Activated naive CD4-positive, alpha-beta T cell (primary cell): ENCODE results near the gene PDE6G.
A peak's percentile ranks its signal among the peaks of the same experiment; 100 is the strongest.

Experiments used
- DNase-seq, 4 experiments: peaks; one replicate each; lab custom pipeline; 2025; lab: John Stamatoyannopoulos, UW

Gene PDE6G

DNA sequence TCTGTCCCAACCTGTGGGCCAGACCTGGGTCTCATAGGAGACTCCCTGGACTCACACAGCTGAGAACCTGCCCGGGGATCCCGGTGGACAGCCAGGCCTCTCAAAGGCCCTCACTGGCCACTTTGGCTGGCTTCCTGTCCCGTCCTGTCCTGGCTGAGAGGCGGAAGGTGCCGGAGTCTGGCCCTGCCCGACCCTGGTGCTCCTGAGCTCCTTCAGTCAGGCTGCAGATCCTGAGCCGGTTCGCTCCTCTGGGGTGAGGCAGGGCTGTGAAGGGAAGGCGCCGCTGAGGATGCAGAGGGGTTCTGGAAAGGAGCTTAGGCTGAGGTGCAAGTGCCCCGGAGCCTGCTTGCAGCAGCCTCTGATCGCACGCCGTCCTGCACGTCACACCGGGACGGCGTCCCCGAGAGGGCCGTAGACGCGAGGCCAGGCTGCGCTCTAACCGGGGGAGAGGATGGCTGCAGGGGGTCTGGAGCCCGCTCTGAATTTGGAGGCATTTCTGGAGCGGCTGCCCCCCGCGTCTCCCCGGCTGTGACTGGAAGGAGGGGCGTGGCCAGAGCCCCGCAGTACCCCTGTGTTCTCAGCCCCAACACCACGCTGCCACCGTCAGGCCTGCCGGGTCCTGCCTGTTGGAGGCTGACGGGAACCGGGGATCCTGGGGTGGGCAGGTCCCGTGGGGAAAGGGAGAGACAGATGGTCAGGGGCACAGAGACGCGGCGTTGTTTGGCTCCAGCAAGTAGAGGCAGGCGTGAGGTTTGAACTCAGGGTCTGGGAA, 31.6 kb upstream of the PDE6G start:
- DNase-seq = no peak

DNA sequence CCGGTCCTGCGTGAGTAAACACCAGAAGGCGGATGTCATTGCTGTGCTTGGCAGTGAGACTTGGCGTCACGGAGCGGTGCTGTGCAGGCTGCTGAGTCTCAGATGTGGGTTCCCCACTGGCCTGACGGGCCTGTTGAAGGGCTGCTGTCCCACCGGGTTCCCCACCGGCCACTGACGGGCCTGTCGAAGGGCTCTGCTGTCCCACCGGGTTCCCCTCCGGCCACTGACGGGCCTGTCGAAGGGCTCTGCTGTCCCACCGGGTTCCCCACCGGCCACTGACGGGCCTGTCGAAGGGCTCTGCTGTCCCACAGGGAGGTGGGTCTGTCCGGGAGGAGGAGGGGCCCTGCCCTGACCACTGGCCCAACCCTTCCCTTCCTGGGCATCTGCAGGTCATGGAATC, 30.3 kb upstream of the PDE6G start:
- DNase-seq = no peak

DNA sequence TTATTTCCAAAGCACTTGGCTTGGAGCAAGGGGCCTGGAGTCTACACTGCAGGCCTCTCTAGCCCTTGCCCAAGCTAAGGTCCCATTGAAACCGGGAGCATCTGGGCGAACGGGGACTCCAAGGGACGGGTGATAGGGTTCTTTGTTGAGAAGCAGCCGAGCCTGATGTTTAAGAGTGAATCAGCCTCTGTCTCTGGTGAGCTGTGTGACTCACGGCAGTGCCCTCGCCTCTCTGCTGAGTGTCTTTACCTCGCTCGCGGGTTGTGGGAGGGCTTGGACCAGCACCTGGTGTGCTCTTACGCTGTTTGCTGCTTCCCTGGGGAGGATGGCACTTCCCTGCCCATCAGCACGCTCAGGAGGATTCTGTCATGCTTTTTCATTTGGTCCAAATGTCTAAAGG, 28.8 kb upstream of the PDE6G start:
- no peak for DNase-seq

DNA sequence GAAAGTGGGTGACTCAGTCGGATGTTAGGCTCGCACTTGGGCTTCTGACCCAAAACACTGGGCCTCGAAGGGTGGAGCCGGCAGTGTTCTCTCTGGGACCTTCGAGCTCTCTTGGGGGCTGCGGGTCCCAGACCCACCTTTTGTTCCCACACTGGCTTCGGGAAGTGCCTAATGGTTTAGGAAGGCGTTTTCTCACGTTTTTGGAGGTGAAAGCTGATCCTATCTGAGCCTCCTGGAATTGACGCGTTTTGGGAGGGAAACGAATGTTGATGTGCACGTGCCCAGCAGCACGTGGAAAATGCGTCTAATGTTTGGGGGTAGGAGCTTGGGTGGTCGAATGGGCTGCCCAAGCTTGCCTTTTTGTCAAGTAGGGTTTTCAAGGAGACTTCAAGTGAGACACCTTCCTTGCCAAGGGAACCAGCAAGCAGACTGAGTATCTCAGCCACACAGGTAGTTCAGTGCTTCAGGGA, 28.1 kb upstream of the PDE6G start:
- no peak for DNase-seq

DNA sequence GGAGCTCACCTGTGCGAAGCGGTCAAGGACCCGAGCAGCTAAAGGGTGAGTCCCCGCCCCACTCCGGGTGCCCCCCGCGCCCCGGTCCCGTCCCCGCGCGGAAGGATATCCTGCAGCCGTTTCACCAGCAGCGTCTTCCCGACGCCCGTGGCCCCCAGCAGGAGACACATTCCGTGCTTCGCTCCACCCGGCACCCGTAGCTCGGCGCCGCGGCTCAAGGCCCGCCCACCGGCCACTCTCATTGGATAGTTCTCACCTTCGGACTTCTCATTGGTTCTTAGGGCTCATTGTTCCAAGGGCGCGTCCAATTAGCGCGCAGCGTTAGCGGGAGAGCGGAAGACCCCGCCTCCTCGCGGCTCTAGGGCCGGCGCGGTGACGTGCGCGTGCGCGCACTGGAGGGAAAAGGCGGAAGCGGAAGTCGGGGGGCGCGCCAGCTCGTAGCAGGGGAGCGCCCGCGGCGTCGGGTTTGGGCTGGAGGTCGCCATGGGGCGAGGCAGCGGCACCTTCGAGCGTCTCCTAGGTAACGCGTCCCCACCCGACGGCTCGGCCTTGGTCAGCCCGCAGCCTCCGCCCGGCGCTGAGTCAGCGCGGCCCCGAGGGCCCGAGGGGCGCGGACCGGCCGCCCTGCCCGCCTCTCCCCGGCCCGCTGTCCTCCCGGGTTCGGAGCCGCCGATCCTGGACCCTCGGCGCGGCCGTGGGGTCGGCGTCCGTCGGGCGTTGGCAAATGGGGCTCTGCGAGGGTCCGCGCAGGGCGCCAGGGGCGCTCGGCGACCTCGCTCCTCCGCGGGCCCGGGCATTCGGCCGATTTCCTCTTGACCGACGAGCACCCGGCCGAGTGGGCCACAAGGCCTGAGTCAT, 27.5 kb upstream of the PDE6G start, which contains the start of the genes ARL16 and HGS:
Gene ARL16 (minus strand): TSS at position 214 of the 858 bp plus-strand sequence. CDS start 44 bp downstream, at position 170.
Gene HGS (plus strand): TSS at position 428 of the 858 bp plus-strand sequence. CDS start 56 bp downstream, at position 484.
- DNase-seq = peak; percentile 93 to 97 (median 94)

DNA sequence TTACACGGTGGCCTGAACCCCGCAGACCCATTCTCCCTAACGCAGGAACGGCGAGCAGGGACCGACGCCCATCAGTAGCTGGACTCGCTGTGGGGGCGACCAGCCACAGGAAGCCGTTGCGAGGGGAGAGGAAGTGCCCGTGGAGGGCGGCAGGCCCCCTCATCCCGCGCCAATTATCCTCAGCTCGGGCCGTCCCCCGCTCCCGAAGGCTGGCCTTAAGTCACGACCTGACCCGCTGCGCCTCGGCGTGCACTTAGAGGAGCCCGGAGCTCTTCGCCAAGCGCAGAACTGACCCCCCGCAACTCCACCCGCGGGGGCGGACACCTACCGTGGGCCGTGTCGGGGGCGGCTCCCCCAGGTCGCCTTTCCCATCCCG, 26.9 kb upstream of the PDE6G start:
- DNase-seq = no peak

DNA sequence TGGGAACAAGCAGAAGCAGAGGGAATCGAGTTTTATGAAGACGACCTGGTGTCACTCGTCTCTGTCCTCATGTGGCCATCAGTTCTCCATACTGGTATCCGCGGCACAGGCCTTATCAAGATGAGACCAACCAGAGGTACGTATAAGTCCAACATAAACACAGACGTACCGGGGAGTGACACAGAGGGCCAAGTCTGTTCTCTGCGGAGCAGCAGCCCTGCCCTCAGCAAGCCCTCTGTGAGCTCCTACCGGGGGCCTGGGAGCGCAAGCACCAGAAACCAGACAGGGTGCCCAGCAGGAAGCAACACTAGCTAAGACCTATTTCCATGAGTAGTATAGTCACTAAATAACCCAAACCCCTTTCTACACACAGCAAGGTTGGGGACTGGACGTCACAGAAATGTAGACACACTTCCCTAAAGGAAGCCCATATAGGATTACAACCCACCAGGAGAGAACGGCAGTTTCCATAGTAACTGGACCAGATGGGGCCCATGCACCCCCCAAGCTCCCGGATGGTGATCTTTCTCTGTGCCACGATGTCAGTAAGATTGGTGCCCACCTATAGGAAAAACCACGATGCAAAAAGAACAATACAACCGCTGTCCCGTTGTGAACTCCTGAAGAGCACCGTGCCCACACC, 26.3 kb upstream of the PDE6G start:
- DNase-seq = no peak

DNA sequence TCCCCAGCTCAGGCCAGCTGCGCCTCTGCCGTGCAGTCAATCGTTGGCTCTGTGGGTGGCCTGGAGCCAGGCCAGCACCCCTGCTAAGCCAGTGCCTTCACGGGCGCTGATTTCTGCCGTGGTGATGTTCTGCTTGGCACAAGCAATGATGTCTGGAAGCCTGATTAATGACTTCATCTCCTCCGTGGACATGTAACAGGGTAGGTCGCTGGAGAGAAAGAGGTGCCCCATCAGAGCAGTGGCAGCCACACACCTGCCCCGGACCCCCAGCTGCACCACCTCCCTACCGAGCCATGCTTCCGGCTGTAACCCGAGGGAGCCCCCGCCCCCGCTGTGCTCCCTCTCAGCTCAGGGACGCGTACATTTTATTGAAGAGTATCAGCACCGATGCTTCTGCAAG, 25.3 kb upstream of the PDE6G start:
- no peak for DNase-seq

DNA sequence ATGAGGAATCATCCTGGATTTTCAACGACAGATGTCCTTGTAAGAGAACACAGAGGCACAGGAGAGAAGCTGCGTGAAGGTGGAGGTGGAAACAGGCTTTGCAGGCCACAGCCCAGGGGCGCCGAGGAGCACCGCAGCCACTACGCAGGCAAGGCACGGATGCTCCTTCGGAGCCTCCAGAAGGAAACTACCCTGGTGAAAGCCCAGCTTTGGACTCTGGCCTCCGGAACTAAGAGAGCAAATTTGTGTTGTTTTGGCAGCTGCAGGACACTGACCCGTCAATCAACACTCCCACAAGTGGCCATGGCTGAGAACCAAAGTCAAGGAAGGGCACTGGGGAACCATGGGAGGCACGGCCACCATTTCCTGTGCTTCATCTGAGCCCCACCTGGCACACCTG, 23.8 kb upstream of the PDE6G start:
- DNase-seq = no peak

DNA sequence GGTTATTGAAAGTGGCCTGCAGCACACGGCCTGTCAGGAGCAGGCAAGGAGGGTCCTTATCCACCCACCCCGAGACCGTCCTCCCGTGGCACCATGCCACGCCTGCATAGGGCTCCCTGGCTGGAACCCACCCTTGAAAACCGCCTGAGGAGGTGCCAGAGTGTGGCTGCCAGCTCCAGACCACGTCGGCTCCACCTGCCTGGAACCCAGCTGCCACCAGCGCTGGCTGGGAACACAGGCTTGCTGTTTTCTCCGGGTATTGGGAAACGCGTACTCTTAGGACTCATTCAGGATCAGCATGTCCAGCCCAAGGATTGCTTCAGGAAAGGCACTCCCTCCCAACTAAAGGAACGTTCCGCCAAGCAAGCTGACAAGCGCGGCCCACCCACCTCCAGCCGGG, 20.6 kb upstream of the PDE6G start:
- DNase-seq = no peak

DNA sequence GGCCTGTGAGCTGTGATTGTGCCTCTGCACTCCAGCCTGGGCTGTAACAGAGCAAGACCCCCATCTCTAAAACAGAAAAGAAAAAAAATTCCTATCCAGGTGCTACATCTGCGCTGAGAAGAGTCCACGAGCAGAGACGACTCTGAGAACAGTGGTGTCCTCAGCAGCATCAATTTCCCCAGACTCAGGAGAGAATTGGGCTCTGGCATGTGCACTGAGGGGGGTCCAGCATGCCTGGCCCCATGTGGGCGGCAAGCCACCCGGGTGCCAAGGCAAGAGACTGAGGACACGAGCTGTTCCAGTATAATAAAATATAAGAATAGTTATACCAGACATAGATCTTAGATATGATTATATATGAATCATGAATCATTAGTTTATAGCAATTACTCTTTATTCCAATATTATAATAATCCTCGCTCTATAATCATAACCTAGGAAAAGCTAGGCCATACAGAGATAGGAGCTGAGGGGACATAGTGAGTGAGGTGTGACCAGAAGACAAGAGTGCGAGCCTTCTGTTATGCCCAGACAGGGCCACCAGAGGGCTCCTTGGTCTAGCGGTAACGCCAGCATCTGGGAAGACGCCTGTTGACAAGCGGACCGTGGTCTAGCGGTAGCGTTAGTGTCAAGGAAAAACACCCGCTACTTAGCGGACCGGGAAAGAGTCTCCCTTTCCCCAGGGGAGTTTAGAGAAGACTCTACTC, 19.3 kb upstream of the PDE6G start:
- peak in 1 of 4 experiments; percentile 16 for DNase-seq

DNA sequence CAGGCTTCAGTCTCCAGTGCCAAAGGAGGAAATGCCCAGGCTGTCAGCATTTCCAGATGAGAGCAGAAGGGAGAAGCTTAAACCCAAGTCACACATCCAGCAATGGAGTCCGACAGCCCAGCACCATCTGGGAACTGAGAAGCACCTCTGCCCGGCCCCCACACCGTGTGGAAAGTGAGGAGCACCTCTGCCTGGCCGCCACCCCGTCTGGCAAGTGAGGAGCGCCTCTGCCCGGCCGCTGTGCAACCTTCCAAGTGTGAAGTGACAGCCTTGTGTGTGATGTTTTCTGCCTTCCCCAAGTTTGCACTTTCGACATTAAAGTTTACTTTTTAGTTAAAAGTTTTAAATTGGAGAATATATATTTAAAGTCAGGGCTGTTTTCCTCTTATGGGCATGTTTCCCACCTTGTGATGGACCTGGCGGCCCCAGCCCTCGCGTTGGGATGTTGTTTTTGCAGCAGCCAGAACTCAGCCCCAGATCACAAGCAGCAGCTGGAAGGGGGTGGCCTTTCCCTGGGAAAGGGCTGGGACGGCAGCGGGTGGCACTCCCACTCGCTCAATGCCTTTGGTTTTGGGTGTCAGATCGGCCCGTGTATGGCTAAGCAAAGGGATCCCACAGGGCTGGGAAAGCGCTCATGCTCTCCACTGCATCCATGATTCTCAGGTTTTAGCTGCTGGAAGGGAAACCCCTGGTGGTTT, 17.4 kb upstream of the PDE6G start:
- DNase-seq = no peak

DNA sequence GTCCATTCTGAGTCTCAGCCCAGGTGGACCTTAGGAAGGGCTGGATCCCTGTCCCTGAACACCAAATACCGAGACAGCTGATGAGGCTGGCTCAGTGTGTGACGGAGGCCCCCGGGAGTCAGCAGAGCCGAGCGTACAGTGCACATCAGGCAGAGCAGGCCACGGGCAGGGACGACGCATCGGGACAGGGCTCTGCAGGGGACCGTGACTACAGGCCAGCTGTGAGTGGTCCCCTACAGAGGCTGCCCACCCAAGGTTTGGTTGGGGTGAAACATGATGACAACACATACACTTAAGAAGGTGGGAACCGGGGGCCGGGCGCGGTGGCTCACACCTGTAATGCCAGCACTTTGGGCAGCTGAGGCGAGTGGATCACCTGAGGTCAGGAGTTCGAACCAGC, 16.6 kb upstream of the PDE6G start:
- no peak for DNase-seq

DNA sequence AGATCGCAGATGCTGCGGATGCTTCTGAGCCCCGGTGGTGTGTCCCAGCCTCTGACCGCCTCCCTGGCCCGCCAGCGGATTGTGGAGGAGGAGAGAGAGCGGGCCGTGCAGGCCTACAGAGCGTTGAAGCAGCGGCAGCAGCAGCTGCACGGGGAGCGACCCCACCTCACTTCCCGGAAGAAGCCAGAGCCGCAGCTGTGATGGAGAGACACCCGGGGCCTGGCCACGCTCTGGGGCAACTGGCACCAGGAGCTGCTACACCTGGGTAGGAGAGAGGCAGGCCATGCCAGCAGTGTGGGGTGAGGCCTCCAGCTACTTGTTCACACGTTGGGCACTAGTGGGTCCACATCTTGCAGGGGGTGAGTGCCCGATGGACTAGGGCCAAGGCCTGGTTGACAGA, 16.2 kb upstream of the PDE6G start:
- DNase-seq = no peak

DNA sequence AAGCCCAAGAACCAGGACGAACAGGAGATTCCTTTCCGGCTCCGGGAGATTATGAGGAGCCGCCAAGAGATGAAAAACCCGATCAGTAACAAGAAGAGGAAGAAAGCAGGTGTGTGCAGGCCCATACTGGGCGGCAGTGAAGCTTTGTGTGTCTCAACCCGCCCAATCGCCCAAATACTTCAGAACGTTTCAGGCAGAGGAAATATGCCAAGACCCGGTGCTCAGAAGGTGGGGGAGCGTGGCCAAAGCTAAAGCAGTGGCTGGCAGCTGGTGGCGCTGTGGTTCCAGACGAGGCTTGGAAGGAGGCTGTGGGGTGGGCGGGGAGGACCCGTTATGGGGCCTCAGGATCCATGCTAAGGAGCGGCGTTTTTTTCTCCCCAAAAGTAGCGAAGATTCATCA, 11.4 kb upstream of the PDE6G start:
- DNase-seq = no peak

DNA sequence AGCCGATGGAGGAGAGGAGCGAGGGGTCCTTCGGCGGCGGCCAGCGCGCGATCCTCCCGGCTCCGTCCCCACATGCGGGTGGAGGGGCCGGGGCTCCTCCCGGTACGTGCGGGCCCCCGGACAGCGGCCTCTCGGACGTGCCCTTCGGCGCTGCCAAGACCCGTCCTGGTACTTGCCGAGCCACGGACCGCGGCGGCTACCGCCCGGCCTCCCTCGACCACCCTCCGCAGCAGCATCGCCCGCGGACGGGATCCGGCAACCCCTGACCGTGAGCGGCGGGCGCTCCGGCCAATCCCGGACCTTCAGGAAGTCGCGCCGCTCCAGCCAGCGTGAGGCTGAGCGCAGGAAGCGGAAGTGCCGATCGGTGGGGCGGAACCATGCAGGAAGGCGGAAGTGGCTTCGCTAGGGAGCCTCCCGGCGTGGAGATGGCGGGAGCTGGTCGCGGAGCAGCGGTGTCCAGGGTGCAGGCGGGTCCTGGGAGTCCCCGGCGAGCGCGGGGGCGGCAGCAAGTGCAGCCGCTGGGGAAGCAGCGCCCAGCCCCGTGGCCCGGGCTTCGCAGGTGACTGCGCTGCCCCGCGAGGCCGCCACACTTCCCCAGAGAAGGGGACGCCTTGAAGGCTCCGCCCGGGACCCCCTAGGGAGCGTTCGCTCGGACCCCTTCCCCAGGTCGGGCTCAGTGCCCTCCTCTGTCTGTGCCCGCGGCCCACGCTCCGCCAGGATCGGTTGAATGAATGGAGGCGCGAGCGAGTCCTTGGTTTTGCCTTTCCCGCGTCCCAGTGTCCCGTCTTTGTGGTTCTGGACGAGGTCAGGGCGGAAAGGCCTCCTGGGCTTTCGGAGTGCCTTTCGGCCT, 10.2 kb upstream of the PDE6G start, which contains the start of the genes CCDC137 and OXLD1:
Gene CCDC137 (plus strand): TSS at position 396 of the 850 bp plus-strand sequence. CDS start 30 bp downstream, at position 426.
Gene OXLD1 (minus strand): TSS at position 264 of the 850 bp plus-strand sequence. CDS start 28 bp downstream, at position 236.
- DNase-seq = peak; percentile 70 to 90 (median 86)

DNA sequence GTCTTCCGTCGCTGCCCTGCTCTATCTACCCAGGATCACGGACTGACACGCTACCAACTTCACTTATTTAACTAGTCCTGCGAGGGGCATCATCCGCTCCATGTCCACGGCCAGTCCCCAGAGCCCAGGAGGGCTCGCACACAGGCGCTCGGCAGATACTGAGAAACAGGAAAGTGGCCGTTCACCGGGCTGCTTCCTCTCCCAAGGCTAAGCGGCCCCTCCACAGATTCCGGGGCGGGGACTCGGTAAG, 9.7 kb upstream of the PDE6G start:
- DNase-seq = peak in 1 of 4 experiments; percentile 38

DNA sequence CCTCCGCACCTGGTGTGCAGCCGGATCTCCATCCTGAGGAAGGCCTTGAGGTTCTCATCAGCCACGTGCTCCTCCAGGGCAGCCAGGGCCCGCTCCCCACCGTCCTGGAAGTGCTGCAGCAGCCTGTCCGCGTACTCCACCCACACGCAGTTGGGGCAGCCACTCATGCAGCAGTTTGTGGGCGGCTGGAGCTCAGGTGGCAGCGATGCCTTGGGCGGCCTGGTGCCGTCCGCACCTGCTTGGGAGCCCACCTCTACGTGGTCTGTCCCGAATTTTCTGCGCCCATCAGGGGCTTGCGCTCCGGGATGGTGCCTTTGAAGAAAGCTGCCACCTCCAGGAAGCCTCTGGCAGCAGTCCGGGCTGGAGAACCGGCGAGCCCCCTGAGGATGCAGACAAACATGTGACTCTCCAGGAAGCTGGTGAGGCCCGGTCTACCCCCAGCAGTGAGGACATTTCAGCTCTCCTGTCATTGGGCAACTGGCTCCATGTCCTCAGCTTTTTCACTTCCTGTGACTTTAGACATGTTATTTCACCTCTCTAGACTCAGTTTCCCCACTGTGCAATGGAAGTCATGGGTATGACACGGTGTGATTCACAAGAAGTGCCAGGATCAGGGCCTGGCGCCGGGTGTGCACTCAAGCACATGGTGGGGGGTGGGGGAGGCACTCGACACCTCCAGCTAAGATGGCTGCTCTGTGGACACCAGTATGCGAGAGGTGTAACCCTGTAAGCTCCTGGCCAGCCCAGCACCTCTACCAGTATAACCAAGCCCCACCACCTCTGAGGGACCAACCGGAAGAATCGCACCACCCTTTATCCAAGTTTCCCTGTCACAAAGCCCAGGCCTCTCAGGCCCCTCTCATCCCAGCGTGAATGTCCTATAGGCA, 9.1 kb upstream of the PDE6G start:
- peak; percentile 16 to 25 (median 22) for DNase-seq

DNA sequence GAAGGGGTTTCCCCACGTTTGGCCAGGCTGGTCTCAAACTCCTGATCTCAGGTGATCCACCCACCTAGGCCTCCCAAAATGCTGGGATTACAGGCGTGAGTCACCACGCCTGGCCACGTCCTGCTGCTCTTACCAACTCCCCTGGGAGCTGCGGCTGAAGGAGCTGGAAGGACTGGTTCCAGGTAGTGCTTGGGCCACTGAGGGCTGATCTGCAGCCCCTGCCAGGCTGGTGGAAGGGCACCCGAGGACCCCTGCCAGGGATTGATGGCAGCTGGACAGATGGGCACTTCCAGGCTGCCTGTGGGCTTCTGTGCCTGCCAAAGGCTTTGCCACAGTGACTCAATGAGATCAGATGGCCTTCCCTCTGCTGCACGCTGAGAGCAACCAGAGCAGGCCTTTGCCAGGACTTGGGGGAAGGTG, 7.7 kb upstream of the PDE6G start:
- no peak for DNase-seq
